GM12873 (cell line): ENCODE data around the gene FGF22.

Source experiments
- CTCF ChIP-seq: IDR thresholded peaks from 2 replicates; pipeline ENCODE4 v1.5.1; 2012; ENCODE audit warnings: low read depth, mild to moderate bottlenecking, moderate library complexity, low read length, control low read depth; ENCODE audit not compliant: insufficient read depth; ENCODE audit errors: missing control alignments

Gene FGF22

GRCh38 chr19:610801-611480, 28.7 kb upstream of the FGF22 start:
- no peak for TF ChIP-seq CTCF

DNA sequence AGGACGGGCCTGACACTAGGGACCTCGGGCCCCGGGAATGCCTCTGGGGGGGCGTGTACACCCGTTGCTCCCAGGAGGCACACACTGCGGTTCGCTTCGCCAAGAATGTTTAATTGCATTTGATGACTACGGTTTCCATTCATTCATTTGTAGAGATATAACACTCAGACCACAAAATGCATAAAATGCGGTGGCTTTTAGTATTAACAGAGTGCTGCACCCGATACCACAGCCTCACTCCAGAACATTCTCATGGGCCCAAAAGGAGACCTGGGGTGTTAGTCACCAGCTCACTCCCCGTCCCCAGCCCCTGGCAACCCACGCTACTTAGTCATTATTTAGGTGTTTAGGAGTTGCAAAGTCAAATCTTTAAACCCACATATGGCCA, 28.2 kb upstream of the FGF22 start:
- no peak for TF ChIP-seq CTCF

- no peak for TF ChIP-seq CTCF
These were observed 26.7 kb upstream of the FGF22 start for GRCh38 chr19:612941-613340.

DNA sequence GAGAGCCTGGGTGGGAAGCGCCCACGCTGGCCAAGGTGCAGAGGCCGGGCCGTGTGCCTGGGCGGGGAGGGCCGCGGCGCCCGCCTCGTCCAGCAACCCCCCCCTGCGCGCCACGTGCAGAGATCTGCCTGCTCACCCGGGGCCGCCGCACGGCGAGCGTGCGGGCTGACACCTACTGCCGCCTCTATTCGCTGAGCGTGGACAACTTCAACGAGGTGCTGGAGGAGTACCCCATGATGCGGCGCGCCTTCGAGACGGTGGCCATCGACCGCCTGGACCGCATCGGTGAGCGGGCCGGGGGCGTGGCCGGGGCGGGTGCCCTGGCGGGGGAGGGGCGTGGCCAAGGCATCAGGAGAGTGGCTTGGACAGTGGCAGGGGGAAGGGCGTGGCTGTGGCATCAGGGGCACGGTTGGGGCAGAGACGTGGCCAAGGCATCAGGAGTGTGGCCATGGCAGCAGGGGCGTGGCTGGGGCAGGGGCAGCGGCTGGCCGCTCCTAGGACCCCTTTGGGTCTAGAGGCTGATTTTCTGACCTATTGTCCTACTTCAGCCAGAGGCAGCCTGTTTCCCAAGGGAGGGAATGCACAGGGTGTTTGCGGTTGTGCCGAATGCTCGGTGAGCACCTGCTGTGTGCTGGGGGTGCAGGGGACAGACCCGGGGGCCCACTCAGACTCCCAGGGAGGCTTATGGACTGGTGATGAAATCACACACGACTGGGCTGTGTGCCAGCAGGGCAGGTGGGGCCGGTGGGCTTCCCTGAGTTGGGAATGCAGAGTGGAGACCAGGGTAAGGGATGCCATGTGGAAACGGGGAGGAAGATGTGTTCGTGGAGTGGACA, 25.7 kb upstream of the FGF22 start:
- TF ChIP-seq CTCF, result no peak

DNA sequence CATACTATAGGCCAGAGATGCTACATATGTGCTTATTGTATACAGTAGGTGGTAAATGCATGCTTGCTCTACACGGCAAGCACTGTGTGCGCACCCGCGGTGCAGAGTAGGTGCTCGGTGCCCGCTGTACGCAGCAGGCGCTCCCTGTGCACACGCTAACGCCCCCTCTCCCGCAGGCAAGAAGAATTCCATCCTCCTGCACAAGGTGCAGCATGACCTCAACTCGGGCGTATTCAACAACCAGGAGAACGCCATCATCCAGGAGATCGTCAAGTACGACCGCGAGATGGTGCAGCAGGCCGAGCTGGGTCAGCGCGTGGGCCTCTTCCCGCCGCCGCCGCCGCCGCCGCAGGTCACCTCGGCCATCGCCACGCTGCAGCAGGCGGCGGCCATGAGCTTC, 24.1 kb upstream of the FGF22 start:
- TF ChIP-seq CTCF, result no peak

DNA sequence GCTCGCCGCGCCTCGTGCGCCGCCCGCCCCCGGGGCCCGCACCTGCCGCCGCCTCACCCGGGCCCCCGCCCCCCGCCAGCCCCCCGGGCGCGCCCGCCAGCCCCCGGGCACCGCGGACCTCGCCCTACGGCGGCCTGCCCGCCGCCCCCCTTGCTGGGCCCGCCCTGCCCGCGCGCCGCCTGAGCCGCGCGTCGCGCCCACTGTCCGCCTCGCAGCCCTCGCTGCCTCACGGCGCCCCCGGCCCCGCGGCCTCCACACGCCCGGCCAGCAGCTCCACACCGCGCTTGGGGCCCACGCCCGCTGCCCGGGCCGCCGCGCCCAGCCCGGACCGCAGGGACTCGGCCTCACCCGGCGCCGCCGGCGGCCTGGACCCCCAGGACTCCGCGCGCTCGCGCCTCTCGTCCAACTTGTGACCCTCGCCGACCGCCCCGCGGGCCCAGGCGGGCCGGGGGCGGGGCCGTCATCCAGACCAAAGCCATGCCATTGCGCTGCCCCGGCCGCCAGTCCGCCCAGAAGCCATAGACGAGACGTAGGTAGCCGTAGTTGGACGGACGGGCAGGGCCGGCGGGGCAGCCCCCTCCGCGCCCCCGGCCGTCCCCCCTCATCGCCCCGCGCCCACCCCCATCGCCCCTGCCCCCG, 23.5 kb upstream of the FGF22 start:
- TF ChIP-seq CTCF, result no peak
